HepG2 (cell line): ENCODE data around the gene HS3ST5.

ENCODE experiments used
- BCL3 ChIP-seq: sonication (generic); formaldehyde crosslinking; IDR thresholded peaks from 2 replicates; pipeline ENCODE4 v1.5.1; 2020; ENCODE audit warnings: mild to moderate bottlenecking, missing genetic modification reagents, moderate library complexity
- CC2D1A ChIP-seq: sonication (generic); formaldehyde crosslinking; IDR thresholded peaks from 2 replicates; pipeline ENCODE4 v1.8.1; 2023; ENCODE audit warnings: mild to moderate bottlenecking, missing genetic modification reagents
- FOXJ3 ChIP-seq: sonication (generic); formaldehyde crosslinking; IDR thresholded peaks from 2 replicates; pipeline ENCODE4 v1.4.0; 2020; ENCODE audit warnings: missing genetic modification reagents, mild to moderate bottlenecking, borderline replicate concordance
- FOXP1 ChIP-seq, 2 experiments: fragments of 450-650 bp in 1 of 2; IDR thresholded peaks; 2 replicates each; pipeline ENCODE4 v1.6.1; 2017 to 2018; ENCODE audit warnings: antibody characterized with exemption in 1 of 2
- GABPA ChIP-seq, 2 experiments: IDR thresholded peaks; 2 replicates each; pipeline ENCODE4 v1.6.1; 2011 to 2016; ENCODE audit warnings: low read depth in 2 of 2, low read length in 1 of 2, missing biosample characterization in 1 of 2, missing genetic modification characterization in 1 of 2
- MAZ ChIP-seq, 2 experiments: sonication (generic) in 1 of 2; formaldehyde crosslinking in 1 of 2; IDR thresholded peaks; 2 replicates each; pipeline versions ENCODE4 v1.5.0 to v1.6.1; 2012 to 2020; ENCODE audit warnings: low read depth in 2 of 2, mild to moderate bottlenecking in 2 of 2, borderline replicate concordance in 1 of 2, improper control_type of control experiment in 1 of 2, low read length in 1 of 2, missing genetic modification reagents in 1 of 2, moderate library complexity in 1 of 2
- POLR2A ChIP-seq, 2 experiments: IDR thresholded peaks; 2 replicates each; pipeline ENCODE4 v1.6.1; 2011; ENCODE audit warnings: low read depth in 2 of 2, low read length in 2 of 2, mild to moderate bottlenecking in 1 of 2, moderate library complexity in 1 of 2; ENCODE audit not compliant: insufficient read depth in 1 of 2
- POLR2AphosphoS5 ChIP-seq: IDR thresholded peaks from 2 replicates; pipeline ENCODE4 v1.6.1; 2012; ENCODE audit warnings: low read depth, low read length
- PRDM15 ChIP-seq: sonication (generic); formaldehyde crosslinking; IDR thresholded peaks from 2 replicates; pipeline ENCODE4 v1.4.0; 2020; ENCODE audit warnings: missing genetic modification reagents
- RFX5 ChIP-seq: IDR thresholded peaks from 2 replicates; pipeline ENCODE4 v1.6.1; 2011; ENCODE audit warnings: low read depth, low read length, improper control_type of control experiment
- SIN3B ChIP-seq: fragments of 150-350 bp; IDR thresholded peaks from 2 replicates; pipeline ENCODE4 v1.6.1; 2014; ENCODE audit warnings: low read length
- TGIF2 ChIP-seq: IDR thresholded peaks from 2 replicates; pipeline ENCODE4 v1.6.1; 2016; ENCODE audit warnings: control low read depth, missing compliant biosample characterization
- ZNF292 ChIP-seq: sonication (generic); formaldehyde crosslinking; IDR thresholded peaks from 2 replicates; pipeline ENCODE4 v1.8.1; 2022; ENCODE audit warnings: mild to moderate bottlenecking, low read depth, missing genetic modification reagents, borderline replicate concordance
- ZNF543 ChIP-seq: sonication (generic); formaldehyde crosslinking; IDR thresholded peaks from 2 replicates; pipeline ENCODE4 v1.4.0; 2020; ENCODE audit warnings: mild to moderate bottlenecking, missing genetic modification reagents

GRCh38 chr6:114280239-114280982, 62.4 kb downstream of the HS3ST5 start:
- no peak for TF ChIP-seq TGIF2 (CRISPR knock-in tag)
- TF ChIP-seq RFX5 = no peak
- no peak for TF ChIP-seq PRDM15 (CRISPR knock-in tag)
- no peak for TF ChIP-seq ZNF543 (CRISPR knock-in tag)
- TF ChIP-seq SIN3B = no peak
- TF ChIP-seq MAZ (IDR thresholded peaks at IDR 0.05; ENCODE audit: borderline replicate concordance, low read depth, low read length) = no peak
- no peak for TF ChIP-seq MAZ (CRISPR knock-in tag; IDR thresholded peaks at IDR 0.05; ENCODE audit: low read depth)
- TF ChIP-seq FOXP1 (IDR thresholded peaks at IDR 0.05) = no peak
- TF ChIP-seq FOXP1 (CRISPR knock-in tag; IDR thresholded peaks at IDR 0.05) = no peak
- TF ChIP-seq POLR2A (IDR thresholded peaks at IDR 0.05; ENCODE audit: insufficient read depth in 1 of 2, low read depth in 2 of 2, low read length in 2 of 2) = no peak
- no peak for TF ChIP-seq POLR2AphosphoS5
- no peak for TF ChIP-seq ZNF292 (CRISPR knock-in tag)
- TF ChIP-seq GABPA (IDR thresholded peaks at IDR 0.05; ENCODE audit: low read depth, low read length) = no peak
- TF ChIP-seq GABPA (CRISPR knock-in tag; IDR thresholded peaks at IDR 0.05; ENCODE audit: low read depth) = no peak
- no peak for TF ChIP-seq CC2D1A (CRISPR knock-in tag)
- no peak for TF ChIP-seq BCL3 (CRISPR knock-in tag)
- no peak for TF ChIP-seq FOXJ3 (CRISPR knock-in tag)
